Ureter (tissue), 1 donor: ENCODE results near the gene TEPSIN. TPM values are rescaled to one million over a fixed set of nuclear protein-coding genes. Genes with fewer than 3 reads are reported as not detected.
A peak's percentile ranks its signal among the peaks of the same experiment; 100 is the strongest.

ENCODE experiments used
- DNase-seq: peaks from one replicate; pipeline ENCODE4 v3.0.0-alpha.2; 2020; ENCODE audit warnings: low spot score
- total RNA-seq: library from RNA; stranded (reverse); gene quantifications from one replicate; pipeline ENCODE4 v1.2.4, GENCODE V29; 2023
- donor health status: DM: yes; HTN: yes; CAD: no.

TEPSIN gene
- total RNA-seq, 1 donor from 2014 or later = 37.1 TPM

- DNase-seq = no peak
These were observed 31.4 kb upstream of the TEPSIN start for GRCh38 chr17:81270279-81270678.

GRCh38 chr17:81267390-81268067, 28.7 kb upstream of the TEPSIN start:
- no peak for DNase-seq

- DNase-seq = no peak
These were observed 26.7 kb upstream of the TEPSIN start for GRCh38 chr17:81265576-81265975.

- DNase-seq = no peak
These were observed 25.8 kb upstream of the TEPSIN start for GRCh38 chr17:81264640-81265039.

- DNase-seq = no peak
These were observed 24.7 kb upstream of the TEPSIN start for GRCh38 chr17:81263371-81264181.

- no peak for DNase-seq
These were observed 22.9 kb upstream of the TEPSIN start for GRCh38 chr17:81261582-81262336.

- no peak for DNase-seq
These were observed 22.2 kb upstream of the TEPSIN start for GRCh38 chr17:81261096-81261495.

- DNase-seq = no peak
These were observed 21.8 kb upstream of the TEPSIN start for GRCh38 chr17:81260641-81261040.

GRCh38 chr17:81260171-81260570, 21.3 kb upstream of the TEPSIN start:
- DNase-seq = no peak

- DNase-seq = no peak
These were observed 20.3 kb upstream of the TEPSIN start for GRCh38 chr17:81259058-81259605.

GRCh38 chr17:81258292-81258691, 19.4 kb upstream of the TEPSIN start:
- DNase-seq = no peak

GRCh38 chr17:81257533-81257932, 18.7 kb upstream of the TEPSIN start:
- no peak for DNase-seq

- no peak for DNase-seq
These were observed 17.8 kb upstream of the TEPSIN start for GRCh38 chr17:81256616-81257015.

GRCh38 chr17:81254955-81255717, 16.3 kb upstream of the TEPSIN start:
- DNase-seq = peak; percentile 75

GRCh38 chr17:81253358-81254131, 14.7 kb upstream of the TEPSIN start:
- DNase-seq = no peak

- DNase-seq = no peak
These were observed 14.1 kb upstream of the TEPSIN start for GRCh38 chr17:81252987-81253329.

- no peak for DNase-seq
These were observed 13.6 kb upstream of the TEPSIN start for GRCh38 chr17:81252326-81252986.

GRCh38 chr17:81251709-81252301, 12.9 kb upstream of the TEPSIN start:
- DNase-seq = no peak

GRCh38 chr17:81251094-81251708, 12.3 kb upstream of the TEPSIN start:
- DNase-seq = no peak
